Anterior cingulate cortex (tissue), 58 donors: ENCODE measurements around the gene STPG3.

Experiments
- DNase-seq, 58 donors: peaks; one replicate each; lab custom pipeline; 2025; lab: John Stamatoyannopoulos, UW

Gene STPG3

GRCh38 chr9:137276473-137277328 lies 25.6 kb downstream of the STPG3 start:
- peak in 1 of 58 donors; percentile 23 for DNase-seq

GRCh38 chr9:137277329-137278041 lies 26.4 kb downstream of the STPG3 start, which contains the start of gene TOR4A:
TSS of gene TOR4A (plus strand) at chr9:137277726. CDS start at chr9:137278690, 964 bp downstream.
- DNase-seq: peak in 11 of 58 donors; percentile 12 to 39 (median 22)

- no peak for DNase-seq
Observed at GRCh38 chr9:137278061-137278701, 27.1 kb downstream of the STPG3 start.

GRCh38 chr9:137278721-137279711 lies 27.9 kb downstream of the STPG3 start:
- DNase-seq: no peak

- DNase-seq: no peak
Observed at GRCh38 chr9:137279741-137280473, 28.8 kb downstream of the STPG3 start.

GRCh38 chr9:137280474-137281344 lies 29.6 kb downstream of the STPG3 start:
- DNase-seq: no peak

- DNase-seq: no peak
Observed at GRCh38 chr9:137281345-137282116, 30.4 kb downstream of the STPG3 start.

DNA sequence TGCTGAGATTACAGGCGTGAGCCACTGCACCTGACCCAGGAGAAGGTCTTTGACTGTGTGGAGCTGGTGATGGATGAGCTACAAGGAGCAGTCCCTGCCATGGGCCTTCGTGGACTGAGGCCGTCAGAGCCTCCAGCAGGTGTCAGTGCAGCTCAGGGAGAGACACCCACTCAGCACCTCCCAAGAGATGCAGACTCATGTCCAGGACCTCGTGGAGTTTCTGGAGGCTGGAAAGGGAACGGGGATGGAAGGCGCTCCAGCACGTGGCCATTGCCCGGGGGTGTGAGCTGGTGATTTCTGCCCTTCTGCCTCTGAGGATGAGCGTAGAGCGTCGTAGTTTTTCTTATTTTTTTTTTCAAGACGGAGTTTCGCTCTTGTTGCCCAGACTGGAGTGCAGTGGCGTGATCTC lies 35.9 kb downstream of the STPG3 start:
- DNase-seq: peak in 5 of 58 donors; percentile 18 to 36 (median 22)

GRCh38 chr9:137293094-137293481 lies 42.0 kb downstream of the STPG3 start:
- DNase-seq: peak in 1 of 58 donors; percentile 28

DNA sequence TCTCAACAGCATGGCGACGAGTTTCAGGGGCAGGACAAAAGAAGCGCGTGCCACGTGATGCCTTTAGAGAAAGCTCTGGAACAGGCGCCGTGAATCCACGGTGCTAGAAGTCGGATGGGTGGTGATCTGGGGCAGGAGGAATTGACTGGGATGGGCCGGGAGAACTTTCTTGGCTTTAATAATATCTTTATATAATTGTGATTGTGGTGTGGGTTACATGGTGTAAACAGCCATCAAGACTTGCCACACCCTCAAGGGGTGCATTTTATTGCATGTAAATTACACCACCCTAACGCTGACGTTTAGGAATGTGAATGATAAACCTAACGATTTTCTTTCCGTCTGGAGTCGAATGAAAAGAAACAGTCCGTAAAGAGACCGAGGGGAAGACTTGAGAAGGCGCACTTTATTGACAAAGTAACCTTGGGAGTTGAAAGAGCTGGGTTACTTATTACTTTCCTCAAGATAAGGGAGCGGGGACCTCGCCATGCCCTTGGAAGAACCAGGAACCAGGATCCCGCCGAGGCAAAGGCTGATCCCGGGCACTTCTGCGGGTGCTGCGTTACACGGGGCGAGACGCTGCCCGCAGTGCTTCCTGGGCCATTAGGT lies 42.5 kb downstream of the STPG3 start:
- DNase-seq: no peak

GRCh38 chr9:137294091-137294680 lies 43.1 kb downstream of the STPG3 start:
- no peak for DNase-seq

- DNase-seq: no peak
Observed at GRCh38 chr9:137294681-137295237, 43.7 kb downstream of the STPG3 start.

GRCh38 chr9:137295238-137295811 lies 44.2 kb downstream of the STPG3 start:
- peak in 1 of 58 donors; percentile 28 for DNase-seq

GRCh38 chr9:137295849-137296669 lies 45.0 kb downstream of the STPG3 start:
- no peak for DNase-seq
